ENCODE results near the gene RPL38. TPM values are rescaled to one million over a fixed set of nuclear protein-coding genes. Genes with fewer than 3 reads are reported as not detected.

RPL38 gene
- total RNA-seq, 1 donor from 2014 or later: 436 TPM

DNA sequence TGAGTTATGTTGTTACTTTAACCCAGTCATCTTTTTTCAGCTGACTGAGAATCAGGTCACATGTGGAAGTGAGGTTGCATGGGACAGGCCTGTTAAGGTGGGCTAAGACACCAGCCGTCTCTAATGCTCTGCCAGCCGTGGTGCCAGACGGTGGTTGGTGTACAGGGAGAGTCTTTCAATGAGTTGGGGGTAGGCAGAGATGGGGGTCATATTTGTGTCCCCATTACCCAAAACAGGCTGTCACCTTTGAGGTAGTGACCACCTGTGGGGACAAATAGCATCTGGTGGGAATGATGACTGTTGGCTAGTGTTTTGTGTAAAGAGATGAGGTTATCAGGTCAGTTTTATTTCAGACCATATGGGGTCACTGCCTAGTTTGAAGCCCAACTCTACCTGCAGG, 1.8 kb downstream of the RPL38 start:
- Histone ChIP-seq H3K27me3 (ENCODE audit: control insufficient read depth, insufficient read depth, low read length) (peaks cover 2% of the 10 kb centered on the region), H3K4me3 (ENCODE audit: low read depth, low read length) (no peak overlapping the region), H3K36me3 (ENCODE audit: control insufficient read depth, insufficient read depth, low read length) (peaks cover 21% of the 10 kb centered on the region)
- no peak for FAIRE-seq
- no peak for TF ChIP-seq CTCF (IDR thresholded peaks at IDR 0.05; ENCODE audit: insufficient read depth, low read length, severe bottlenecking)
- DNase-seq (ENCODE audit: low read depth): no peak

DNA sequence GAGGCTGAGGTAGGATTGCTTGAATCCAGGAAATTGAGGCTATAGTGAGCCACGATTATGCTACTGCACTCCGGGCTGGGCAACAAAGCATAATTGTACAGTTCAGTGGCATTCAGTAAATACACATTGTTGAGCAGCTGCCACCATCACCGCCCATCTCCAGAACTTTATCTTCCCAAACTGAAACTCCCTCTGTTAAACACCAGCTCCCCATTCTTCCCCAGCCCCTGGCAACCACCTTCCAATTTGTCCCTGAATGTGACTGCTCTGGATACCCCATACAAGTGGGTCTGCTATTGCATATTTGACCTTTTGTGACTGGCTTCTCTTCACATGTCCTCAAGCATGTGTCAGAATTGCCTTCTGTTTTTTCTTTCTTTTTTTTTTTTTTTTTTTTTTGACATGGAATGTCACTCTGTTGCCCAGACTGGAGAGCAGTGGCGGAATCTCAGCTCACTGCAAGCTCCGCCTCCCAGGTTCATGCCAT, 2.9 kb downstream of the RPL38 start:
- FAIRE-seq (no peak), DNase-seq (ENCODE audit: low read depth) (no peak)
- TF ChIP-seq CTCF (IDR thresholded peaks at IDR 0.05; ENCODE audit: insufficient read depth, low read length, severe bottlenecking): no peak
- no peak overlapping the region for H3K4me3 ChIP-seq (ENCODE audit: low read depth, low read length)
- peaks cover 21% of the 10 kb centered on the region for H3K36me3 ChIP-seq (ENCODE audit: control insufficient read depth, insufficient read depth, low read length)
- no peaks in the 10 kb centered on the region for H3K27me3 ChIP-seq (ENCODE audit: control insufficient read depth, insufficient read depth, low read length)

GRCh38 chr17:74210191-74211140, 7.0 kb downstream of the RPL38 start:
- no peak overlapping the region for H3K4me3 ChIP-seq (ENCODE audit: low read depth, low read length)
- FAIRE-seq (peak; percentile 64), DNase-seq (ENCODE audit: low read depth) (peak; percentile 53)
- H3K36me3 ChIP-seq (ENCODE audit: control insufficient read depth, insufficient read depth, low read length): peaks cover 15% of the 10 kb centered on the region
- TF ChIP-seq CTCF (IDR thresholded peaks at IDR 0.05; ENCODE audit: insufficient read depth, low read length, severe bottlenecking): peak; percentile 96
- H3K27me3 ChIP-seq (ENCODE audit: control insufficient read depth, insufficient read depth, low read length): peaks cover 3% of the 10 kb centered on the region

- Histone ChIP-seq H3K27me3 (ENCODE audit: control insufficient read depth, insufficient read depth, low read length) (peaks cover 3% of the 10 kb centered on the region), H3K36me3 (ENCODE audit: control insufficient read depth, insufficient read depth, low read length) (peaks cover 13% of the 10 kb centered on the region), H3K4me3 (ENCODE audit: low read depth, low read length) (no peak overlapping the region)
- FAIRE-seq: no peak
- no peak for TF ChIP-seq CTCF (IDR thresholded peaks at IDR 0.05; ENCODE audit: insufficient read depth, low read length, severe bottlenecking)
- DNase-seq (ENCODE audit: low read depth): no peak
These were observed 7.8 kb downstream of the RPL38 start for GRCh38 chr17:74211141-74211911.

GRCh38 chr17:74211912-74212208, 8.4 kb downstream of the RPL38 start:
- no peak for FAIRE-seq
- no peak for TF ChIP-seq CTCF (IDR thresholded peaks at IDR 0.05; ENCODE audit: insufficient read depth, low read length, severe bottlenecking)
- no peak for DNase-seq (ENCODE audit: low read depth)
- Histone ChIP-seq H3K4me3 (ENCODE audit: low read depth, low read length) (no peak overlapping the region), H3K36me3 (ENCODE audit: control insufficient read depth, insufficient read depth, low read length) (peaks cover 10% of the 10 kb centered on the region), H3K27me3 (ENCODE audit: control insufficient read depth, insufficient read depth, low read length) (peaks cover 3% of the 10 kb centered on the region)
